ENCODE measurements around the gene ZNF408. TPM values are rescaled to one million over a fixed set of nuclear protein-coding genes. Genes with fewer than 3 reads are reported as not detected.
A peak's percentile ranks its signal among the peaks of the same experiment; 100 is the strongest.

ZNF408 gene
- total and polyA plus RNA-seq, 2 of the 13 experiments (the other 11 are each of a cell fraction or from before 2014, with no cell fraction given) = 11.2 to 12.5 TPM

- peak; percentile 71 for TF ChIP-seq ZBTB43 (CRISPR knock-in tag; conservative IDR thresholded peaks at IDR 0.05)
- no peak for TF ChIP-seq ZNF784 (CRISPR knock-in tag; IDR thresholded peaks at IDR 0.05; ENCODE audit: borderline replicate concordance)
Observed at GRCh38 chr11:46695345-46696211, 5.3 kb upstream of the ZNF408 start (continued).

- H3K27me3 ChIP-seq (ENCODE audit: control insufficient read depth in 1 of 2, insufficient read depth in 2 of 2, low read length in 2 of 2) = no peaks in the 10 kb centered on the region; a peak in 1 of 5 replicates
- 92% methylated on average over 11 of the region's 11 CpGs for WGBS (ENCODE audit: low lambda C conversion rate)
- TF ChIP-seq HDAC1 (CRISPR knock-in tag; IDR thresholded peaks at IDR 0.05) (no peak), ZBTB33 (CRISPR knock-in tag; IDR thresholded peaks at IDR 0.05) (peak; percentile 79; the same call in 1 of the 2 replicates), NR2F6 (IDR thresholded peaks at IDR 0.05) (no peak), NR2F6 (CRISPR knock-in tag; IDR thresholded peaks at IDR 0.05) (0 out of 2 replicates have a peak, but pooled peaks have one; percentile 23), RXRA (CRISPR knock-in tag; IDR thresholded peaks at IDR 0.05) (0 out of 2 replicates have a peak, but pooled peaks have one; percentile 31), AGO2 (optimal IDR thresholded peaks at IDR 0.05; ENCODE audit: low read depth, low read length) (peak; percentile 62), RBM22 (optimal IDR thresholded peaks at IDR 0.05; ENCODE audit: low read length) (peak; percentile 24), MYC (CRISPR knock-in tag; IDR thresholded peaks at IDR 0.05; ENCODE audit: borderline replicate concordance) (0 out of 2 replicates have a peak, but pooled peaks have one; percentile 6), SP4 (CRISPR knock-in tag; IDR thresholded peaks at IDR 0.05) (no peak), NCOA2 (CRISPR knock-in tag; IDR thresholded peaks at IDR 0.05) (no peak), RNF219 (CRISPR knock-in tag; IDR thresholded peaks at IDR 0.05) (no peak), DMAP1 (CRISPR knock-in tag; IDR thresholded peaks at IDR 0.05) (0 out of 2 replicates have a peak, but pooled peaks have one; percentile 9), MNT (IDR thresholded peaks at IDR 0.05) (no peak)
Observed at GRCh38 chr11:46696212-46696558, 4.6 kb upstream of the ZNF408 start.

More at GRCh38 chr11:46696212-46696558, 4.6 kb upstream of the ZNF408 start:
- Histone ChIP-seq H3K4me3 (replicated peaks in 1 of 3; ENCODE audit: insufficient read depth in 1 of 3, low read depth in 2 of 3, low read length in 3 of 3) (no peak overlapping the region), H3K4me2 (ENCODE audit: low read depth, low read length) (no peak overlapping the region), H3K36me3 (replicated peaks in 1 of 2; ENCODE audit: control insufficient read depth in 1 of 2, insufficient read depth in 2 of 2, low read length in 2 of 2) (peaks cover 4 to 13% of the 10 kb centered on the region in 2 experiments; a peak in 4 of 5 replicates), H3K79me2 (ENCODE audit: insufficient read depth, low read length) (peaks cover 22% of the 10 kb centered on the region), H3K4me1 (ENCODE audit: insufficient read depth, low read length) (peaks cover 75% of the 10 kb centered on the region), H2AFZ (ENCODE audit: low read length) (no peak overlapping the region), H4K20me1 (ENCODE audit: insufficient read depth, low read length) (no peaks in the 10 kb centered on the region), H3K27ac (ENCODE audit: extremely low read length, insufficient read depth, low read length) (peak overlapping the region; percentile 60), H3K9ac (ENCODE audit: insufficient read depth, low read depth, low read length) (no peak overlapping the region), H3K9me3 (ENCODE audit: low read length) (no peaks in the 10 kb centered on the region)
- in situ Hi-C loops (cut with HindIII; ENCODE audit: extremely low pct_ligation_motif_present, low pct_unique_long_range_greater_than_20kb) = no loop called here
- CTCF ChIA-PET (ENCODE audit: low intra/inter-chr PET ratio, low total read pairs) = no interaction called here
- ATAC-seq (no peak), FAIRE-seq (no peak), DNase-seq (ENCODE audit: low spot score) (no peak)
- POLR2A ChIA-PET = interaction anchor here (1.0 to 3.6 kb wide), 4 partner anchors 9 to 47 kb away, joined by 3 to 29 read pairs (median 6); partner anchors contain the start of gene F2
- BruUV-seq (replicated peaks) = no TSS peak
- intact Hi-C loops (cut with micrococcal nuclease; ENCODE audit: unreplicated experiment) = no loop called here
